RWPE2 (cell line): ENCODE results near the gene IL17RB.

Experiments
- ATAC-seq: fragments of 200-7000 bp; cut with Tn5 transposase; 3 replicates; pipeline ENCODE4 v1.9.1; 2021; ENCODE audit warnings: low read depth
- DNase-seq: peaks from one replicate; pipeline ENCODE4 v3.0.0-alpha.2; 2020; ENCODE audit warnings: low spot score
- H3K27ac ChIP-seq: fragments of 450-650 bp; 2 replicates; pipeline ENCODE4 v1.5.1; 2017; ENCODE audit warnings: mild to moderate bottlenecking; ENCODE audit not compliant: poor library complexity, severe bottlenecking
- H3K27me3 ChIP-seq: fragments of 250-450 bp; sonication (Bioruptor Pico); 2 replicates; pipeline ENCODE4 v1.5.1; 2021; ENCODE audit warnings: mild to moderate bottlenecking, moderate library complexity; ENCODE audit not compliant: insufficient read depth, poor library complexity, severe bottlenecking
- H3K36me3 ChIP-seq: fragments of 250-450 bp; sonication (Bioruptor Pico); 2 replicates; pipeline ENCODE4 v1.5.1; 2020; ENCODE audit warnings: low read depth, mild to moderate bottlenecking, moderate library complexity
- H3K4me1 ChIP-seq: fragments of 250-450 bp; sonication (Bioruptor Pico); 2 replicates; pipeline ENCODE4 v1.5.1; 2021; ENCODE audit warnings: mild to moderate bottlenecking, moderate library complexity; ENCODE audit not compliant: insufficient read depth, poor library complexity, severe bottlenecking
- H3K4me3 ChIP-seq: fragments of 250-450 bp; sonication (Bioruptor Pico); 2 replicates; pipeline ENCODE4 v1.5.1; 2021; ENCODE audit warnings: mild to moderate bottlenecking, moderate library complexity; ENCODE audit not compliant: severe bottlenecking
- H3K9me3 ChIP-seq: fragments of 250-450 bp; sonication (Bioruptor Pico); 2 replicates; pipeline ENCODE4 v1.5.1; 2021; ENCODE audit warnings: mild to moderate bottlenecking, moderate library complexity; ENCODE audit not compliant: severe bottlenecking
- CTCF ChIP-seq: fragments of 450-650 bp; IDR thresholded peaks from one replicate; pipeline ENCODE4 v1.5.1; 2017; ENCODE audit warnings: mild to moderate bottlenecking, moderate library complexity; ENCODE audit not compliant: poor library complexity, severe bottlenecking

The IL17RB gene

GRCh38 chr3:53804697-53805462 is 41.5 kb upstream of the IL17RB start:
- no peaks in the 10 kb centered on the region for H3K4me1 ChIP-seq
- no peak overlapping the region for H3K4me3 ChIP-seq
- no peak for DNase-seq
- no peaks in the 10 kb centered on the region for H3K27me3 ChIP-seq
- ATAC-seq, result peak; percentile 80
- no peaks in the 10 kb centered on the region for H3K36me3 ChIP-seq
- TF ChIP-seq CTCF, result no peak
- no peaks in the 10 kb centered on the region for H3K9me3 ChIP-seq
- H3K27ac ChIP-seq, result no peak overlapping the region

DNA sequence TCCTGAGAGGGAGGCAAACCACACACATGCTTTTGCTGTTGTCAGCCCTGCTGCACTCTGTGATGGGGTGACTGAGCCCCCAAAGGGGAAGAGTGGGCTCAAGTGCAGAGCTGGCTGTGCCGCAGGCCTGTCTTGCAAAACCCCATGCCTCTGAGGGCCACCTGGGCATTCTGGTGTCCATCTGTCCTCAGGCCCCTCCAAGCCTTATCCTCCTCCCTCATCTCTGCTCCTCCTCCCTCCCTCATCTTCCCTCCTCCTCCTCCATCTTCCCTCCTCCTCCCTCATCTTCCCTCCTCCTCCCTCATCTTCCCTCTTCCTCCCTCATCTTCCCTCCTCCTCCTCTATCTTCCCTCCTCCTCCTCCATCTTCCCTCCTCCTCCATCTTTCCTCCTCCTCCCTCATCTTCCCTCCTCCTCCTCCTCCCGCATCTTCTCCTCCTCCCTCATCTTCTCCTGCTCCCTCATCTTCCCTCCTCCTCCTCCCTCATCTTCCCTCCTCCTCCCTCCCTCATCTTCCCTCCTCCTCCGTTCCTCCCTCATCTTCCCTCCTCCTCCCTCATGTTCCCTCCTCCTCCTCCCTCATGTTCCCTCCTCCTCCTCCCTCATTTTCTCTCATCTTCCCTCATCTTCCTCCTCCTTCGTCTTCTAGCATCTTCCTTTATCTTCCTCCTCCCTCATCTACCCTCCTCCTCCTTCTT is 40.8 kb upstream of the IL17RB start:
- Histone ChIP-seq H3K27me3 (no peaks in the 10 kb centered on the region), H3K9me3 (no peaks in the 10 kb centered on the region), H3K36me3 (no peaks in the 10 kb centered on the region), H3K4me1 (no peaks in the 10 kb centered on the region), H3K27ac (no peak overlapping the region), H3K4me3 (no peak overlapping the region)
- TF ChIP-seq CTCF, result no peak
- ATAC-seq (no peak), DNase-seq (no peak)

DNA sequence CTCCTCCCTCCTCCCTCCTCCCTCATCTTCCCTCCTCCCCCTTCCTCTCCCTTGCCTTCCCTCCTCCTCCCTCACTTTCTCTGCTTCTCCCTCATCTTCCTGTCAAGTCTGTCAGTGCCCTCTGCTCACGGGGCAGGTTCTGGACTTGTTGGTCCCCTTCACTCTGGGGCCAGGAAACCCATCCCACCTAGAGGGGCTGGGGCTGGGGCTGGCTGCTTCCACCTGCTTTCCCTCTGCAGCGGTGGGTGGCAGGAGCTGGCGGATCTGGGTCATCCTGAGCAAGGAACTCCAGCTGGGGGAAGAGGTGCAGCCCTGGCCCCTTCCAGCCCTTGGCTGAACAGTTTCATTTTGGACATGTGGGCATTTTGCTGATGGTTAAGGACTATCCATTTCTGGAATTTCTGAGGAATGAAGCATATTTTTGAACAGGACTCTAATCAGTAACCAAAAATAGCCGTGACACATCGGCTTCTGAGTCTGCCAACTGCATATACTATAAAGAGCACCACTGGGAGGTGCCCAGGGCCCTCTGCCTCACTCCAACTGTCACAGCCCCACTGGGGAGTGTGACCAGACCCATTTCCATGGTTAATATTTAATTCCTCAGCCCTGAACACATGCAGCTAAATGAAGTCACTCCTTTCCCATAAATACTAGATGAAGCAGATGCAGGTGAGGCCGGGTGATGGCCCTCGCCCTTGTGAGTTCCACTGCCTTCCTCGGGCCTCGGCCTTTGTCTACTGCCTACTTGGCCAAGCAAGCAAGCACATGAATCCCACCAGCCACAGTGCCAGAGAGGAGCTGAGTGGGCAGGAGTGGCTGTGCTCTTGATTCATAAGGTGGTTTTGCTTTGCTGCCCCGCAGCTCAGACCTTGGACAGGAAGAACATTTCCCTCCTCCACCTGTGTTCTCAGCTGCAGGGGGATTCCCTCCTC is 39.9 kb upstream of the IL17RB start:
- Histone ChIP-seq H3K36me3 (no peaks in the 10 kb centered on the region), H3K4me3 (no peak overlapping the region), H3K4me1 (no peaks in the 10 kb centered on the region), H3K27me3 (no peaks in the 10 kb centered on the region), H3K9me3 (no peaks in the 10 kb centered on the region), H3K27ac (no peak overlapping the region)
- ATAC-seq (peak; percentile 22; the same call in 2 of the 3 replicates), DNase-seq (no peak)
- no peak for TF ChIP-seq CTCF

DNA sequence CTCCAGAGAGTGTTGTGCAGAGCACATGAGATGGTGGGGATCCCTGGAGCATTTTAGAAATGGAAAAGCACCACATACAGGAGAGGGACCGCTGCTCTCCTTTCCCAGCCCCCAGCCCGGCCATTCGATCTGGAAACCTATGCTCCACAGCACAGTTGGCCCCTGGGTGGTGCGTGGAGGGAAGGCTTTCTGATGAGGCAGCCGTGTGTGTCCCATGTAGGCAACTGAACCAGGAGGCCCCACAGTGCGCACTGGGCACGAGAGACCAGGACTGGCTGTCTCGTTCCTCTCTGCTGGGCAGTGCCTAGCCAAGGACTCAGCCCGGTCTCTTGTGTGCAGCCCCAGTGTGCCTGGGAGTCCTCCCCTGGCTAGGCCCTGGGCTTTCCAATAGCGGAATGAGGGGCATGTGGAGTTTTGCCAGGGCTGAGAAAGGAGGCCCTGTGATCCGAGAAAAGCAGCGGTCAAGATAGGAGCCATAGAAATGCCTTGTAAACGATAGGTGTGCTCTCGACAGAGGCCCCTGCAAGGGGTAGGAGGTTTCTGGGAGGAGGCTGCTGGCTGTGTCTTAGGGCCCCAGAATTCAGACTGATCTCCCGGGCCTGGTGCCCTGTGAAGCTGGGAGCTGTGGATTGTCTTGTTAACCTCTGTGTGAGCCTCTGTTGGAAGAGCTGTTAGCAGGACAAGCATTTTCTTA is 39.1 kb upstream of the IL17RB start:
- DNase-seq, result no peak
- H3K4me1 ChIP-seq, result no peaks in the 10 kb centered on the region
- no peaks in the 10 kb centered on the region for H3K36me3 ChIP-seq
- no peak overlapping the region for H3K4me3 ChIP-seq
- no peaks in the 10 kb centered on the region for H3K27me3 ChIP-seq
- H3K9me3 ChIP-seq, result no peaks in the 10 kb centered on the region
- no peak overlapping the region for H3K27ac ChIP-seq
- ATAC-seq, result no peak
- no peak for TF ChIP-seq CTCF
